A549 (cell line): ENCODE data around the gene BTBD16. TPM values are rescaled to one million over a fixed set of nuclear protein-coding genes. Genes with fewer than 3 reads are reported as not detected.

Experiments
- ATAC-seq, 2 experiments: fragments of 200-7000 bp in 1 of 2; fragments of >200 bp in 1 of 2; cut with Nextera tagmentation in 1 of 2; cut with Tn5 transposase in 1 of 2; 3 replicates each; pipeline versions ENCODE4 v1.8.0 to v1.9.1; 2018 to 2020; ENCODE audit warnings: mild to moderate bottlenecking in 1 of 2, moderate library complexity in 1 of 2
- CTCF ChIA-PET: fragments of 300-600 bp; sonication (Branson Sonifier 250); formaldehyde crosslinking; extraction: SDS; loops from one replicate; lab custom pipeline; 2021; ENCODE audit warnings: antibody characterized with exemption, inconsistent platforms; lab: Yijun Ruan, JAX
- POLR2A ChIA-PET: fragments of 350-600 bp; formaldehyde crosslinking; extraction: SDS; loops from one replicate; lab custom pipeline; 2021; ENCODE audit warnings: antibody characterized with exemption, inconsistent platforms; lab: Yijun Ruan, JAX
- DNase-seq, 2 experiments: peaks; one replicate each; pipeline versions ENCODE4 v3.0.0 to v3.0.0-alpha.2; 2011 to 2016; ENCODE audit warnings: low read depth in 1 of 2, low spot score in 1 of 2
- FAIRE-seq: peaks from 2 replicates; lab custom pipeline; 2011; peaks lifted over from hg19 to GRCh38; lab: Jason Lieb, UNC
- H3K27ac ChIP-seq, 2 experiments: fragments of >200 bp; sonication (Bioruptor Twin); formaldehyde crosslinking; 3 replicates each; pipeline ENCODE4 v1.5.1; 2016 to 2017
- H3K4me1 ChIP-seq: fragments of >200 bp; sonication (Bioruptor Twin); formaldehyde crosslinking; 3 replicates; pipeline ENCODE4 v1.6.1; 2016
- H3K4me2 ChIP-seq: fragments of >200 bp; sonication (Bioruptor Twin); formaldehyde crosslinking; 3 replicates; pipeline ENCODE4 v1.6.1; 2016
- H3K4me3 ChIP-seq: fragments of >200 bp; sonication (Bioruptor Twin); formaldehyde crosslinking; 3 replicates; pipeline ENCODE4 v1.5.1; 2016
- H3K9me3 ChIP-seq: fragments of >200 bp; sonication (Bioruptor Twin); formaldehyde crosslinking; 3 replicates; pipeline ENCODE4 v1.6.1; 2016
- BHLHE40 ChIP-seq: IDR thresholded peaks from 2 replicates; pipeline ENCODE4 v1.6.1; 2012; ENCODE audit warnings: low read depth, low read length, inconsistent platforms
- CEBPB ChIP-seq, 2 experiments: fragments of >200 bp in 1 of 2; sonication (Bioruptor Twin) in 1 of 2; formaldehyde crosslinking in 1 of 2; IDR thresholded peaks; 2 replicates each; pipeline ENCODE4 v1.6.1; 2012 to 2016
- CHD4 ChIP-seq: fragments of 200-600 bp; sonication (generic); IDR thresholded peaks from 2 replicates; pipeline ENCODE4 v1.6.1; 2016; ENCODE audit warnings: antibody characterized with exemption, mild to moderate bottlenecking, borderline replicate concordance
- ESRRA ChIP-seq: fragments of 150-350 bp; IDR thresholded peaks from 2 replicates; pipeline ENCODE4 v1.6.1; 2014; ENCODE audit warnings: mild to moderate bottlenecking, low read length, borderline replicate concordance
- FOSB ChIP-seq: fragments of 250-450 bp; sonication (Bioruptor Pico); IDR thresholded peaks from 2 replicates; pipeline ENCODE4 v1.5.0; 2020; ENCODE audit warnings: mild to moderate bottlenecking, moderate library complexity
- FOSL2 ChIP-seq, 2 experiments: fragments of 450-650 bp in 1 of 2; fragments of >200 bp in 1 of 2; sonication (Bioruptor Twin) in 1 of 2; formaldehyde crosslinking; IDR thresholded peaks; 2 replicates each; pipeline versions ENCODE4 v1.5.0 to v1.6.1; 2016 to 2020; ENCODE audit warnings: mild to moderate bottlenecking in 1 of 2, moderate library complexity in 1 of 2
- FOXS1 ChIP-seq: fragments of 250-450 bp; sonication (Bioruptor Pico); IDR thresholded peaks from 2 replicates; pipeline ENCODE4 v1.5.0; 2020; ENCODE audit warnings: mild to moderate bottlenecking, moderate library complexity
- GATA3 ChIP-seq: IDR thresholded peaks from 2 replicates; pipeline ENCODE4 v1.6.1; 2012; ENCODE audit warnings: borderline replicate concordance
- HOXA7 ChIP-seq: fragments of 250-450 bp; sonication (Bioruptor Pico); IDR thresholded peaks from 2 replicates; pipeline ENCODE4 v1.5.0; 2020; ENCODE audit warnings: mild to moderate bottlenecking, moderate library complexity
- HOXB13 ChIP-seq: fragments of 250-450 bp; sonication (Bioruptor Pico); IDR thresholded peaks from 2 replicates; pipeline ENCODE4 v1.5.0; 2020; ENCODE audit warnings: low read depth, mild to moderate bottlenecking, moderate library complexity
- JUN ChIP-seq, 2 experiments: fragments of >200 bp; sonication (Bioruptor Twin); formaldehyde crosslinking; IDR thresholded peaks; 2 replicates in 1 of 2; 3 replicates in 1 of 2; pipeline ENCODE4 v1.6.1; 2016 to 2017
- JUNB ChIP-seq: fragments of >200 bp; sonication (Bioruptor Twin); formaldehyde crosslinking; IDR thresholded peaks from 2 replicates; pipeline ENCODE4 v1.6.1; 2016
- KDM1A ChIP-seq: fragments of 200-600 bp; sonication (generic); IDR thresholded peaks from 2 replicates; pipeline ENCODE4 v1.6.1; 2016; ENCODE audit warnings: low read depth, mild to moderate bottlenecking
- MAFK ChIP-seq: fragments of 450-650 bp; IDR thresholded peaks from 2 replicates; pipeline ENCODE4 v1.6.1; 2014; ENCODE audit not compliant: partially characterized antibody
- MYC ChIP-seq: IDR thresholded peaks from 2 replicates; pipeline ENCODE4 v1.6.1; 2012; ENCODE audit warnings: mild to moderate bottlenecking, inconsistent platforms, low read length, improper control_type of control experiment, borderline replicate concordance
- POLR2A ChIP-seq: IDR thresholded peaks from 2 replicates; pipeline ENCODE4 v1.6.1; 2012; ENCODE audit warnings: mild to moderate bottlenecking, low read length
- RAD21 ChIP-seq, 2 experiments: fragments of >200 bp in 1 of 2; sonication (Bioruptor Twin) in 1 of 2; formaldehyde crosslinking in 1 of 2; IDR thresholded peaks in 1 of 2; conservative IDR thresholded peaks in 1 of 2; 2 replicates in 1 of 2; 3 replicates in 1 of 2; pipeline ENCODE4 v1.6.1; 2012 to 2018; ENCODE audit warnings: inconsistent platforms in 1 of 2
- RFX5 ChIP-seq: fragments of 450-650 bp; IDR thresholded peaks from 2 replicates; pipeline ENCODE4 v1.7.1; 2014; ENCODE audit warnings: antibody characterized with exemption, mild to moderate bottlenecking, moderate library complexity
- USF2 ChIP-seq: fragments of 450-650 bp; IDR thresholded peaks from 2 replicates; pipeline ENCODE4 v1.6.1; 2014; ENCODE audit warnings: antibody characterized with exemption
- WGBS: methylation state at CpG from one replicate; pipeline ENCODE4 v1.1.6; 2017; ENCODE audit errors: missing lambda C conversion rate; 5-methylcytosine and 5-hydroxymethylcytosine counted together
- polyA plus RNA-seq, 4 experiments: library from polyadenylated mRNA; depleted of rRNA in 3 of 4; stranded (reverse); fragments of >200 nt; fragmentation: RNase III in 1 of 4; extraction: RNeasy Plus Mini Kit Qiagen cat#74134 plus additional on column Dnase treatment in 1 of 4; gene quantifications; 2 replicates in 3 of 4; 3 replicates in 1 of 4; pipeline ENCODE4 v1.2.3, GENCODE V29; 2011 to 2017
- TF ChIP-seq, protein P1 (sequence below): fragments of >200 bp; sonication (Bioruptor Twin); formaldehyde crosslinking; IDR thresholded peaks from 2 replicates; pipeline ENCODE4 v1.6.1; 2016
- TF ChIP-seq, protein P2 (sequence below): fragments of 250-450 bp; sonication (Bioruptor Pico); IDR thresholded peaks from 2 replicates; pipeline ENCODE4 v1.5.0; 2021; ENCODE audit warnings: mild to moderate bottlenecking, moderate library complexity, borderline replicate concordance

BTBD16 gene
- polyA plus RNA-seq, 2 of the 4 experiments (the other 2 are of a cell fraction): 0.32 to 2.1 TPM

GRCh38 chr10:122325235-122325634, 54.1 kb downstream of the BTBD16 start:
- FAIRE-seq: no peak

DNA sequence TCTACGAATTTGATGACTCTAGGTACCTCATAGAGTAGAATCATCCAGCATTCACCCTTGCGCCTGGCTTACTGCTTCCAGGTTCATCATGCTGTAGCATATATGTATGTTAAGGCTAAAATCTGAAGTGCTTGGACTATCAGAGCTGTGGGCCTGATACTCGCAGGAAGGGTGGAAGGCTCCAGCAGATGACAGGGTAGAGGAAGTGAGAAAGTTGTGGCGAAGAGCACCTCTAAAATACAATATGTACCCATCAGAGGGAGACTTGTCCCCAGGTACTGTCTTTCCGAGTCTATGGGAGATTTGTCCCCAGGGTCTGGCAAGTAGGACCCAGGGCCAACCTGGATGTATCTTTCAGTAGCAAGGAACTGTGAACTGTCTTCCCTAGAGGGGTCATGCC, 55.3 kb downstream of the BTBD16 start:
- TF ChIP-seq USF2: no peak
- no peak for TF ChIP-seq HOXA7
- TF ChIP-seq, all 56 proteins: peak for 0
- H3K4me2 ChIP-seq: no peak overlapping the region
- FAIRE-seq: no peak
- ATAC-seq: no peak
- DNase-seq: no peak
- no peaks in the 10 kb centered on the region for H3K9me3 ChIP-seq
- no peak overlapping the region for H3K4me3 ChIP-seq
- ChIA-PET POLR2A (no interaction called here), CTCF (interaction anchor here (1.7 to 1.8 kb wide), 2 partner anchors 27 to 239 kb away, joined by 4 to 5 read pairs; no protein-coding TSS in a partner anchor)
- H3K27ac ChIP-seq: no peak overlapping the region
- H3K4me1 ChIP-seq: peaks cover 20% of the 10 kb centered on the region
- WGBS: 87% methylated on average over 5 of the region's 5 CpGs

More at GRCh38 chr10:122325235-122325634, 54.1 kb downstream of the BTBD16 start:
- DNase-seq (no peak), ATAC-seq (no peak)
- CTCF ChIA-PET: interaction anchor here (1.0 to 3.6 kb wide), 3 partner anchors 15 to 240 kb away, joined by 3 to 18 read pairs (median 4); no protein-coding TSS in a partner anchor
- no peak overlapping the region for H3K4me2 ChIP-seq
- 81% methylated on average over 2 of the region's 2 CpGs for WGBS
- peaks cover 15% of the 10 kb centered on the region for H3K4me1 ChIP-seq
- TF ChIP-seq GATA3: no peak
- TF ChIP-seq ESRRA: no peak
- no peak for TF ChIP-seq MAFK
- TF ChIP-seq MYC: no peak
- no peak for TF ChIP-seq FOSL2 (IDR thresholded peaks at IDR 0.05)
- no peak for TF ChIP-seq FOSL2 (CRISPR knock-in tag; IDR thresholded peaks at IDR 0.05)
- no peak for TF ChIP-seq RAD21 (conservative IDR thresholded peaks at IDR 0.05 in 1 of 2, IDR thresholded peaks at IDR 0.05 in 1 of 2)
- TF ChIP-seq FOSB: no peak
- no peak for TF ChIP-seq CEBPB (IDR thresholded peaks at IDR 0.05)
- no peak for TF ChIP-seq CHD4
- no peak for TF ChIP-seq HOXB13
- no peak for TF ChIP-seq RFX5
- no peak for TF ChIP-seq POLR2A
- no peak for TF ChIP-seq FOXS1 (CRISPR knock-in tag)
- TF ChIP-seq, protein P1, sequence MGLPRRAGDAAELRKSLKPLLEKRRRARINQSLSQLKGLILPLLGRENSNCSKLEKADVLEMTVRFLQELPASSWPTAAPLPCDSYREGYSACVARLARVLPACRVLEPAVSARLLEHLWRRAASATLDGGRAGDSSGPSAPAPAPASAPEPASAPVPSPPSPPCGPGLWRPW: no peak
- no peak for TF ChIP-seq KDM1A
- no peak for TF ChIP-seq BHLHE40
- POLR2A ChIA-PET: no interaction called here
- peak overlapping the region; percentile 32 to 54; a peak in 2 of 6 replicates for H3K27ac ChIP-seq
- no peak overlapping the region for H3K4me3 ChIP-seq
- H3K9me3 ChIP-seq: no peaks in the 10 kb centered on the region

DNA sequence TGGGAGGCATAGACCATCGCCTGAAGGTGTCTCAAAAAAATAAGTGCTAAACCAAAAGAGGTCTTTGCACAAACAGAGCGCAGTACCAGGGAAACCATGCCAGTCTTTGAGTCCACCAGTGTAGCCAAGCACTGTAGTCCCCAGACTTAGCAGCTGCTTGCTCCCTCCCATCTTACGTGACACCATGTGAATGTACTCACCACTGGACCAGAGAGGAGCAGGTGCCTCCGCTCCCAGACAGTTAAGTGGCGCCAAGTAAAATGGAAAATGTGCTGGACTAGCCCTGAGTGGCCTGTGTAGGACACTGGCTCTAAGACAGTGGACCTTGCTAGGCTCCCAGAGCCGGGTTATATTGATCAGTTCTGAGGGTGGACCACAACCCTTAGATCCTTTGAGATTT, 55.7 kb downstream of the BTBD16 start:
- H3K4me3 ChIP-seq: no peak overlapping the region
- H3K4me2 ChIP-seq: no peak overlapping the region
- H3K27ac ChIP-seq: no peak overlapping the region
- DNase-seq (no peak), ATAC-seq (no peak), FAIRE-seq (no peak)
- CTCF ChIA-PET: interaction anchor here (1.0 to 1.8 kb wide), 4 partner anchors 15 to 239 kb away, joined by 3 to 5 read pairs (median 4); no protein-coding TSS in a partner anchor
- peaks cover 23% of the 10 kb centered on the region for H3K4me1 ChIP-seq
- WGBS: 73% methylated on average over 6 of the region's 6 CpGs
- H3K9me3 ChIP-seq: no peaks in the 10 kb centered on the region
- POLR2A ChIA-PET: no interaction called here
- TF ChIP-seq JUN (IDR thresholded peaks at IDR 0.05): no peak
- TF ChIP-seq, protein P2, sequence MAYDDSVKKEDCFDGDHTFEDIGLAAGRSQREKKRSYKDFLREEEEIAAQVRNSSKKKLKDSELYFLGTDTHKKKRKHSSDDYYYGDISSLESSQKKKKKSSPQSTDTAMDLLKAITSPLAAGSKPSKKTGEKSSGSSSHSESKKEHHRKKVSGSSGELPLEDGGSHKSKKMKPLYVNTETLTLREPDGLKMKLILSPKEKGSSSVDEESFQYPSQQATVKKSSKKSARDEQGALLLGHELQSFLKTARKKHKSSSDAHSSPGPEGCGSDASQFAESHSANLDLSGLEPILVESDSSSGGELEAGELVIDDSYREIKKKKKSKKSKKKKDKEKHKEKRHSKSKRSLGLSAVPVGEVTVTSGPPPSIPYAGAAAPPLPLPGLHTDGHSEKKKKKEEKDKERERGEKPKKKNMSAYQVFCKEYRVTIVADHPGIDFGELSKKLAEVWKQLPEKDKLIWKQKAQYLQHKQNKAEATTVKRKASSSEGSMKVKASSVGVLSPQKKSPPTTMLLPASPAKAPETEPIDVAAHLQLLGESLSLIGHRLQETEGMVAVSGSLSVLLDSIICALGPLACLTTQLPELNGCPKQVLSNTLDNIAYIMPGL: no peak
- no peak for TF ChIP-seq RFX5
- TF ChIP-seq JUNB: no peak
- TF ChIP-seq RAD21 (conservative IDR thresholded peaks at IDR 0.05 in 1 of 2, IDR thresholded peaks at IDR 0.05 in 1 of 2): no peak
- TF ChIP-seq MAFK: no peak
- TF ChIP-seq, all 56 proteins: peak for 0
